Peyer's patch (tissue), 4 donors: Measurements from ENCODE around the gene KCNC1.

Source experiments
- POLR2A ChIP-seq, 2 donors: fragments of 450-650 bp; IDR thresholded peaks; one replicate each; pipeline ENCODE4 v1.5.1; 2017; ENCODE audit warnings: antibody characterized with exemption in 2 of 2, mild to moderate bottlenecking in 2 of 2, moderate library complexity in 2 of 2
- TF ChIP-seq, protein P1 (sequence below), 6 experiments: fragments of 450-650 bp in 4 of 6; fragments of 200-600 bp in 2 of 6; sonication (generic) in 1 of 6; IDR thresholded peaks; one replicate each; pipeline ENCODE4 v1.5.1; 2017 to 2019; ENCODE audit warnings: antibody characterized with exemption in 6 of 6, mild to moderate bottlenecking in 3 of 6, moderate library complexity in 1 of 6

DNA sequence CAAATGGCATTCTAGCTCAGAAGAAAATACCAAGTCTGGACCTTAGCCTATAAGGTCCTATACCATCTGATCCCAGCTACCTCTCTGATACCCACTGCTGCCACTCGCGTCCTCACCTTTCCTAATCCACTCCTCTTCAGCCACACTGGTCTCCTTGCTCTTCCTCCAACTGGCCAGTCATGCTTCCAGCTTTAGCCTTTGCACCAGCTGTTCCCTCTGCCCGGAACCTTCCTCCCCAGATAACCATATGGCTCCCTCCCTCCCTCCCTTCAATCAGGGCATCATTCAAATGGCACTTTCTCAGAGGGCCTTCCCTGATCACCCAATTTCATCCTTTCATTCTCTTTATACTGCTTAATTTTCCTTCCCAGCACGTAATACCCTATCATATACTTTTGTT lies 67.9 kb downstream of the KCNC1 start:
- TF ChIP-seq, protein P1, sequence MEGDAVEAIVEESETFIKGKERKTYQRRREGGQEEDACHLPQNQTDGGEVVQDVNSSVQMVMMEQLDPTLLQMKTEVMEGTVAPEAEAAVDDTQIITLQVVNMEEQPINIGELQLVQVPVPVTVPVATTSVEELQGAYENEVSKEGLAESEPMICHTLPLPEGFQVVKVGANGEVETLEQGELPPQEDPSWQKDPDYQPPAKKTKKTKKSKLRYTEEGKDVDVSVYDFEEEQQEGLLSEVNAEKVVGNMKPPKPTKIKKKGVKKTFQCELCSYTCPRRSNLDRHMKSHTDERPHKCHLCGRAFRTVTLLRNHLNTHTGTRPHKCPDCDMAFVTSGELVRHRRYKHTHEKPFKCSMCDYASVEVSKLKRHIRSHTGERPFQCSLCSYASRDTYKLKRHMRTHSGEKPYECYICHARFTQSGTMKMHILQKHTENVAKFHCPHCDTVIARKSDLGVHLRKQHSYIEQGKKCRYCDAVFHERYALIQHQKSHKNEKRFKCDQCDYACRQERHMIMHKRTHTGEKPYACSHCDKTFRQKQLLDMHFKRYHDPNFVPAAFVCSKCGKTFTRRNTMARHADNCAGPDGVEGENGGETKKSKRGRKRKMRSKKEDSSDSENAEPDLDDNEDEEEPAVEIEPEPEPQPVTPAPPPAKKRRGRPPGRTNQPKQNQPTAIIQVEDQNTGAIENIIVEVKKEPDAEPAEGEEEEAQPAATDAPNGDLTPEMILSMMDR (IDR thresholded peaks at IDR 0.05): no peak
- no peak for TF ChIP-seq POLR2A (IDR thresholded peaks at IDR 0.05)
